NOMO-1 treated with dmso at 0.1 percent for 144 hours (cell line): ENCODE data around the gene LARGE1.
"Not testable (repeated sequence)": the region's sequence is repeated elsewhere in the genome, so short reads cannot be mapped to it uniquely, and the experiment has no call there.

ENCODE experiments used
- DNase-seq: peaks from one replicate; lab custom pipeline; 2025; ENCODE audit not compliant: unreplicated experiment; lab: John Stamatoyannopoulos, UW

The LARGE1 gene

GRCh38 chr22:33492210-33492651, 428.0 kb downstream of the LARGE1 start:
- DNase-seq, result no peak

GRCh38 chr22:33487041-33487716, 433.1 kb downstream of the LARGE1 start:
- DNase-seq, result no peak

- no peak for DNase-seq
Observed at GRCh38 chr22:33481550-33481949, 438.7 kb downstream of the LARGE1 start.

GRCh38 chr22:33477120-33478111, 442.9 kb downstream of the LARGE1 start:
- DNase-seq, result no peak

GRCh38 chr22:33476716-33477115, 443.6 kb downstream of the LARGE1 start:
- no peak for DNase-seq

- DNase-seq, result no peak
Observed at GRCh38 chr22:33476206-33476605, 444.1 kb downstream of the LARGE1 start.

- DNase-seq, result no peak
Observed at GRCh38 chr22:33474587-33474986, 445.7 kb downstream of the LARGE1 start.

- DNase-seq, result no peak
Observed at GRCh38 chr22:33472462-33473344, 447.6 kb downstream of the LARGE1 start.

GRCh38 chr22:33470456-33470855, 449.8 kb downstream of the LARGE1 start:
- no peak for DNase-seq

GRCh38 chr22:33467620-33468095, 452.6 kb downstream of the LARGE1 start:
- no peak for DNase-seq

- DNase-seq, result no peak
Observed at GRCh38 chr22:33467080-33467479, 453.2 kb downstream of the LARGE1 start.

- no peak for DNase-seq
Observed at GRCh38 chr22:33465554-33465953, 454.7 kb downstream of the LARGE1 start.

GRCh38 chr22:33464698-33465097, 455.6 kb downstream of the LARGE1 start:
- no peak for DNase-seq

- DNase-seq, result no peak
Observed at GRCh38 chr22:33461698-33462434, 458.4 kb downstream of the LARGE1 start.

GRCh38 chr22:33461245-33461644, 459.0 kb downstream of the LARGE1 start:
- not testable (repeated sequence) for DNase-seq

- DNase-seq, result no peak
Observed at GRCh38 chr22:33459137-33459536, 461.1 kb downstream of the LARGE1 start.

GRCh38 chr22:33456511-33456910, 463.8 kb downstream of the LARGE1 start:
- no peak for DNase-seq

- DNase-seq, result no peak
Observed at GRCh38 chr22:33455036-33455435, 465.2 kb downstream of the LARGE1 start.

GRCh38 chr22:33451866-33452469, 468.3 kb downstream of the LARGE1 start:
- no peak for DNase-seq

GRCh38 chr22:33450756-33451155, 469.5 kb downstream of the LARGE1 start:
- DNase-seq, result no peak
